ENCODE data around the gene LRRC75B. TPM values are rescaled to one million over a fixed set of nuclear protein-coding genes. Genes with fewer than 3 reads are reported as not detected.

LRRC75B gene
- total RNA-seq, 1 donor from 2014 or later, result 6.2 TPM

DNA sequence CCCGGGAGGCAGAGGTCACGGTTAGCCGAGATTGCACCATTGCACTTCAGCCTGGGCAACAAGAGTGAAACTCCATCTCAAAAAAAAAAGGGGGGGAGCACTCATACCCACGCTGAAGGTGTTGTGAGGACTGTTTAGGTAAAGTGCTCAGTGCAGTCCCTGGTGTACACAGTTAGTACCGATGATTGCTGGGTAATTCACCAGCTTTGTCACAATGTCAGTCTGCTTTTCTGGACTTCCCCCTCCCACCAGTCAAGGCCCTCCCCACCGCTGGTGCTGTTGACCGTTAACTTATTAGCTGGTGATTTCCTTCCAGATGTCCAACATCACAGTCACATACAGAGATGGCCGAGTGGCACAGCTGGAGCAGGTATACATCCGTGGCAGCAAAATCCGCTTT is 25.2 kb downstream of the LRRC75B start:
- peaks cover 75% of the 10 kb centered on the region for H4K20me1 ChIP-seq (ENCODE audit: insufficient read depth, low read length)
- peaks cover 68% of the 10 kb centered on the region for H3K79me2 ChIP-seq (ENCODE audit: insufficient read depth, low read length)
- no peak for TF ChIP-seq EZH2 (IDR thresholded peaks at IDR 0.05; ENCODE audit: insufficient read depth, low read length)
- TF ChIP-seq, protein P1, sequence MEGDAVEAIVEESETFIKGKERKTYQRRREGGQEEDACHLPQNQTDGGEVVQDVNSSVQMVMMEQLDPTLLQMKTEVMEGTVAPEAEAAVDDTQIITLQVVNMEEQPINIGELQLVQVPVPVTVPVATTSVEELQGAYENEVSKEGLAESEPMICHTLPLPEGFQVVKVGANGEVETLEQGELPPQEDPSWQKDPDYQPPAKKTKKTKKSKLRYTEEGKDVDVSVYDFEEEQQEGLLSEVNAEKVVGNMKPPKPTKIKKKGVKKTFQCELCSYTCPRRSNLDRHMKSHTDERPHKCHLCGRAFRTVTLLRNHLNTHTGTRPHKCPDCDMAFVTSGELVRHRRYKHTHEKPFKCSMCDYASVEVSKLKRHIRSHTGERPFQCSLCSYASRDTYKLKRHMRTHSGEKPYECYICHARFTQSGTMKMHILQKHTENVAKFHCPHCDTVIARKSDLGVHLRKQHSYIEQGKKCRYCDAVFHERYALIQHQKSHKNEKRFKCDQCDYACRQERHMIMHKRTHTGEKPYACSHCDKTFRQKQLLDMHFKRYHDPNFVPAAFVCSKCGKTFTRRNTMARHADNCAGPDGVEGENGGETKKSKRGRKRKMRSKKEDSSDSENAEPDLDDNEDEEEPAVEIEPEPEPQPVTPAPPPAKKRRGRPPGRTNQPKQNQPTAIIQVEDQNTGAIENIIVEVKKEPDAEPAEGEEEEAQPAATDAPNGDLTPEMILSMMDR (IDR thresholded peaks at IDR 0.05; ENCODE audit: insufficient read depth, low read depth, low read length), result no peak
- no peak overlapping the region for H2AFZ ChIP-seq (ENCODE audit: low read depth, low read length)
- no peaks in the 10 kb centered on the region for H3K9me3 ChIP-seq (ENCODE audit: insufficient read depth, low read depth, low read length)
- H3K36me3 Mint-ChIP-seq (ENCODE audit: low read depth, unreplicated experiment), result peaks cover 11% of the 10 kb centered on the region
- no peak overlapping the region for H3K4me3 ChIP-seq (ENCODE audit: insufficient read depth, low read depth, low read length)
- peaks cover 4% of the 10 kb centered on the region for H3K4me1 Mint-ChIP-seq (ENCODE audit: low read depth, unreplicated experiment)
- DNase-seq (ENCODE audit: low read depth) (no peak), FAIRE-seq (no peak)
- H3K27ac ChIP-seq (ENCODE audit: low read depth, low read length), result no peak overlapping the region
- no peaks in the 10 kb centered on the region for H3K27me3 ChIP-seq (ENCODE audit: insufficient read depth, low read length)
- no peaks in the 10 kb centered on the region for H3K27me3 Mint-ChIP-seq (ENCODE audit: low read depth, unreplicated experiment)
- H3K9ac ChIP-seq (ENCODE audit: low read length), result no peak overlapping the region
- H3K4me3 Mint-ChIP-seq (ENCODE audit: unreplicated experiment), result no peak overlapping the region
- H3K4me1 ChIP-seq (ENCODE audit: insufficient read depth, low read length), result no peaks in the 10 kb centered on the region
- H3K4me2 ChIP-seq (ENCODE audit: low read length), result no peak overlapping the region
- H3K27ac Mint-ChIP-seq (ENCODE audit: unreplicated experiment), result no peak overlapping the region
- H3K36me3 ChIP-seq (ENCODE audit: insufficient read depth, low read length), result peaks cover 25% of the 10 kb centered on the region
- no peaks in the 10 kb centered on the region for H3K9me3 Mint-ChIP-seq (ENCODE audit: unreplicated experiment)

DNA sequence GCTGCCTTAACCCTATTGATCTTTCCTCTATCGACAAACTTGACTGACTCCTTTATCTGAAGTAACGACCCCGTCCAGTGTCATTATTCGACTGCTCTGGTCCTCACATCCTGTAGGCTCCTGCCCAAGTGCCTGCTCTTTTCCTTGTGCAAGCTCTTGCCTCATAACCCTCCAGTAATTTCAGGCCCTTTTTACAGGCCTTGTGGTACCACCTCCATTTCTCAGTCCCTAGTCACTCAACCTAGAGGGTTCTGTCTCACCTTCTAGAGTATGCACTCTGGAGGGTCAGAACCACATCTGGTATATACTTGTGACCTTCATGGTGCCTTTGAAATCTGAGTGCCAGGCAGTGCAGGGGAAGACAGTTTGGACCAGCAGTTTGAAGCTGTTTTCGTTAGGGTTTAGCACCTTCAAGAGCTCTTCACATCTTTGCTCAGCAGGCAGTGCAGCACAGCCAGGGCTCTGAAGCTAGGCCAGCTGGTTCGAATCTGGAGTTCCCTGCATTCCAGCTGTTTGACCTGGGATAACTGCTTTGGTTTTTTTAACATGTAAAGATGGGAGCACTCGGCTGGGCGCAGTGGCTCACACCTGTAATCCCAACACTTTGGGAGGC is 25.9 kb downstream of the LRRC75B start:
- no peak for DNase-seq (ENCODE audit: low read depth)
- no peak overlapping the region for H3K4me3 ChIP-seq (ENCODE audit: insufficient read depth, low read depth, low read length)
- Mint-ChIP-seq H3K4me1 (ENCODE audit: low read depth, unreplicated experiment) (peaks cover 4% of the 10 kb centered on the region), H3K36me3 (ENCODE audit: low read depth, unreplicated experiment) (peaks cover 8% of the 10 kb centered on the region), H3K9me3 (ENCODE audit: unreplicated experiment) (no peaks in the 10 kb centered on the region), H3K27me3 (ENCODE audit: low read depth, unreplicated experiment) (no peaks in the 10 kb centered on the region), H3K27ac (ENCODE audit: unreplicated experiment) (no peak overlapping the region), H3K4me3 (ENCODE audit: unreplicated experiment) (no peak overlapping the region)
- H2AFZ ChIP-seq (ENCODE audit: low read depth, low read length), result no peak overlapping the region
- H3K27ac ChIP-seq (ENCODE audit: low read depth, low read length), result no peak overlapping the region
- no peaks in the 10 kb centered on the region for H3K27me3 ChIP-seq (ENCODE audit: insufficient read depth, low read length)
- H4K20me1 ChIP-seq (ENCODE audit: insufficient read depth, low read length), result peaks cover 77% of the 10 kb centered on the region
- peaks cover 22% of the 10 kb centered on the region for H3K36me3 ChIP-seq (ENCODE audit: insufficient read depth, low read length)
- no peak for FAIRE-seq
- H3K9me3 ChIP-seq (ENCODE audit: insufficient read depth, low read depth, low read length), result no peaks in the 10 kb centered on the region
- H3K4me1 ChIP-seq (ENCODE audit: insufficient read depth, low read length), result no peaks in the 10 kb centered on the region
- H3K79me2 ChIP-seq (ENCODE audit: insufficient read depth, low read length), result peaks cover 73% of the 10 kb centered on the region
- TF ChIP-seq, protein P1 (IDR thresholded peaks at IDR 0.05; ENCODE audit: insufficient read depth, low read depth, low read length), result no peak
- no peak for TF ChIP-seq EZH2 (IDR thresholded peaks at IDR 0.05; ENCODE audit: insufficient read depth, low read length)
- no peak overlapping the region for H3K9ac ChIP-seq (ENCODE audit: low read length)
- H3K4me2 ChIP-seq (ENCODE audit: low read length), result no peak overlapping the region

DNA sequence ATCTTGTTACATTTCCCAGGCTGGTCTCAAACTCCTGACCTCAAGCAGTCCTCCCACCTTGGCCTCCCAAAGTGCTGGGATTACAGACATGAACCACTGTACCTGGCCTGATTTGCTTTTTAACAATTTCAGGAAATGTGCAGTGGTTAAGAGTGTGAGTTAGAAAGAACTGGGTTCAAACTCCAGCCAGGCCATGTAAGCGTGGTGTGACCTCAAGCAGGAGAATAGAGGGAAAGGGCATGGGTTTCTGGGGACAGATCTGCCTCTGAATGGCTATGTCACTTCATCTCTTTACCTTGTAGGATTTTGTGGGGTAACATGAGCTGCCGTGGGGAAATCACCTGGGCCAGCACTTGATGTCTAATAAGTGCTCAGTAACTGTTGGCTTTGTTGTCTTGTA is 27.8 kb downstream of the LRRC75B start:
- no peaks in the 10 kb centered on the region for H3K27me3 Mint-ChIP-seq (ENCODE audit: low read depth, unreplicated experiment)
- H3K36me3 ChIP-seq (ENCODE audit: insufficient read depth, low read length), result peaks cover 26% of the 10 kb centered on the region

More for the DNA sequence above, 27.8 kb downstream of the LRRC75B start:
- Mint-ChIP-seq H3K4me1 (ENCODE audit: low read depth, unreplicated experiment) (peaks cover 4% of the 10 kb centered on the region), H3K36me3 (ENCODE audit: low read depth, unreplicated experiment) (peaks cover 7% of the 10 kb centered on the region), H3K9me3 (ENCODE audit: unreplicated experiment) (no peaks in the 10 kb centered on the region), H3K4me3 (ENCODE audit: unreplicated experiment) (no peak overlapping the region), H3K27ac (ENCODE audit: unreplicated experiment) (no peak overlapping the region)
- H3K4me3 ChIP-seq (ENCODE audit: insufficient read depth, low read depth, low read length), result no peak overlapping the region
- no peaks in the 10 kb centered on the region for H3K27me3 ChIP-seq (ENCODE audit: insufficient read depth, low read length)
- no peak overlapping the region for H2AFZ ChIP-seq (ENCODE audit: low read depth, low read length)
- DNase-seq (ENCODE audit: low read depth) (no peak), FAIRE-seq (no peak)
- TF ChIP-seq, protein P1 (IDR thresholded peaks at IDR 0.05; ENCODE audit: insufficient read depth, low read depth, low read length), result no peak
- no peak for TF ChIP-seq EZH2 (IDR thresholded peaks at IDR 0.05; ENCODE audit: insufficient read depth, low read length)
- H3K9ac ChIP-seq (ENCODE audit: low read length), result no peak overlapping the region
- peaks cover 79% of the 10 kb centered on the region for H4K20me1 ChIP-seq (ENCODE audit: insufficient read depth, low read length)
- no peaks in the 10 kb centered on the region for H3K4me1 ChIP-seq (ENCODE audit: insufficient read depth, low read length)
- no peak overlapping the region for H3K27ac ChIP-seq (ENCODE audit: low read depth, low read length)
- H3K4me2 ChIP-seq (ENCODE audit: low read length), result no peak overlapping the region
- H3K79me2 ChIP-seq (ENCODE audit: insufficient read depth, low read length), result peaks cover 87% of the 10 kb centered on the region
- no peaks in the 10 kb centered on the region for H3K9me3 ChIP-seq (ENCODE audit: insufficient read depth, low read depth, low read length)

Measured in astrocyte (in vitro differentiated cells and primary cell).